HEK293 (cell line): Measurements from ENCODE around the gene PYCARD.
"Not testable (repeated sequence)": the region's sequence is repeated elsewhere in the genome, so short reads cannot be mapped to it uniquely, and the experiment has no call there.

Experiments
- REPIN1 ChIP-seq: fragments of 450-650 bp; formaldehyde crosslinking; IDR thresholded peaks from 2 replicates; pipeline ENCODE4 v1.5.1; 2017; ENCODE audit warnings: missing biosample characterization, missing genetic modification characterization, low read depth
- ZFP37 ChIP-seq: fragments of 450-650 bp; formaldehyde crosslinking; IDR thresholded peaks from 2 replicates; pipeline ENCODE4 v1.5.1; 2016; ENCODE audit warnings: missing biosample characterization, missing genetic modification characterization
- ZNF16 ChIP-seq: fragments of 450-650 bp; formaldehyde crosslinking; IDR thresholded peaks from 2 replicates; pipeline ENCODE4 v1.5.1; 2016; ENCODE audit warnings: low read depth, missing biosample characterization, missing genetic modification characterization
- ZNF202 ChIP-seq: fragments of 450-650 bp; formaldehyde crosslinking; IDR thresholded peaks from 2 replicates; pipeline ENCODE4 v1.5.1; 2016; ENCODE audit warnings: missing biosample characterization, missing genetic modification characterization, borderline replicate concordance
- TF ChIP-seq, protein P1 (sequence below): fragments of 450-650 bp; formaldehyde crosslinking; IDR thresholded peaks from 2 replicates; pipeline ENCODE4 v1.5.1; 2016; ENCODE audit warnings: missing biosample characterization, missing genetic modification characterization
- TF ChIP-seq, protein P2 (sequence below): fragments of 450-650 bp; formaldehyde crosslinking; IDR thresholded peaks from 2 replicates; pipeline ENCODE4 v1.5.1; 2016; ENCODE audit warnings: missing biosample characterization, missing genetic modification characterization

DNA sequence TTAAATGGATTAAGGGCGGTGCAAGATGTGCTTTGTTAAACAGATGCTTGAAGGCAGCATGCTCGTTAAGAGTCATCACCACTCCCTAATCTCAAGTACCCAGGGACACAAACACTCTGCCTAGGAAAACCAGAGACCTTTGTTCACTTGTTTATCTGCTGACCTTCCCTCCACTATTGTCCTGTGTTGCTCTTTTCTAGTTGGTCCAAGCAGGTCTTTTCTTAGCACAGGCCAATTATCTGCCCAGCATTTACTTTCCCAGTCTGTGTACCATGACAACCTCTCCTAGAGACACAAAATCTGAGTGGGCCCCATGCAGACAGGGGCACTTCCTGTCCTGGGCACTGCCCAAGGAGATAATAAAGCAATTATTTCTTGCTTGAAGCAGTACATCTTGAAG lies 32.5 kb downstream of the PYCARD start:
- TF ChIP-seq, protein P1, sequence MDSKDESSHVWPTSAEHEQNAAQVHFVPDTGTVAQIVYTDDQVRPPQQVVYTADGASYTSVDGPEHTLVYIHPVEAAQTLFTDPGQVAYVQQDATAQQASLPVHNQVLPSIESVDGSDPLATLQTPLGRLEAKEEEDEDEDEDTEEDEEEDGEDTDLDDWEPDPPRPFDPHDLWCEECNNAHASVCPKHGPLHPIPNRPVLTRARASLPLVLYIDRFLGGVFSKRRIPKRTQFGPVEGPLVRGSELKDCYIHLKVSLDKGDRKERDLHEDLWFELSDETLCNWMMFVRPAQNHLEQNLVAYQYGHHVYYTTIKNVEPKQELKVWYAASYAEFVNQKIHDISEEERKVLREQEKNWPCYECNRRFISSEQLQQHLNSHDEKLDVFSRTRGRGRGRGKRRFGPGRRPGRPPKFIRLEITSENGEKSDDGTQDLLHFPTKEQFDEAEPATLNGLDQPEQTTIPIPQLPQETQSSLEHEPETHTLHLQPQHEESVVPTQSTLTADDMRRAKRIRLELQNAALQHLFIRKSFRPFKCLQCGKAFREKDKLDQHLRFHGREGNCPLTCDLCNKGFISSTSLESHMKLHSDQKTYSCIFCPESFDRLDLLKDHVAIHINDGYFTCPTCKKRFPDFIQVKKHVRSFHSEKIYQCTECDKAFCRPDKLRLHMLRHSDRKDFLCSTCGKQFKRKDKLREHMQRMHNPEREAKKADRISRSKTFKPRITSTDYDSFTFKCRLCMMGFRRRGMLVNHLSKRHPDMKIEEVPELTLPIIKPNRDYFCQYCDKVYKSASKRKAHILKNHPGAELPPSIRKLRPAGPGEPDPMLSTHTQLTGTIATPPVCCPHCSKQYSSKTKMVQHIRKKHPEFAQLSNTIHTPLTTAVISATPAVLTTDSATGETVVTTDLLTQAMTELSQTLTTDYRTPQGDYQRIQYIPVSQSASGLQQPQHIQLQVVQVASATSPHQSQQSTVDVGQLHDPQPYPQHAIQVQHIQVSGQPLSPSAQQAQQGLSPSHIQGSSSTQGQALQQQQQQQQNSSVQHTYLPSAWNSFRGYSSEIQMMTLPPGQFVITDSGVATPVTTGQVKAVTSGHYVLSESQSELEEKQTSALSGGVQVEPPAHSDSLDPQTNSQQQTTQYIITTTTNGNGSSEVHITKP (tag by site-specific recombination), result not testable (repeated sequence)
- TF ChIP-seq, protein P2, sequence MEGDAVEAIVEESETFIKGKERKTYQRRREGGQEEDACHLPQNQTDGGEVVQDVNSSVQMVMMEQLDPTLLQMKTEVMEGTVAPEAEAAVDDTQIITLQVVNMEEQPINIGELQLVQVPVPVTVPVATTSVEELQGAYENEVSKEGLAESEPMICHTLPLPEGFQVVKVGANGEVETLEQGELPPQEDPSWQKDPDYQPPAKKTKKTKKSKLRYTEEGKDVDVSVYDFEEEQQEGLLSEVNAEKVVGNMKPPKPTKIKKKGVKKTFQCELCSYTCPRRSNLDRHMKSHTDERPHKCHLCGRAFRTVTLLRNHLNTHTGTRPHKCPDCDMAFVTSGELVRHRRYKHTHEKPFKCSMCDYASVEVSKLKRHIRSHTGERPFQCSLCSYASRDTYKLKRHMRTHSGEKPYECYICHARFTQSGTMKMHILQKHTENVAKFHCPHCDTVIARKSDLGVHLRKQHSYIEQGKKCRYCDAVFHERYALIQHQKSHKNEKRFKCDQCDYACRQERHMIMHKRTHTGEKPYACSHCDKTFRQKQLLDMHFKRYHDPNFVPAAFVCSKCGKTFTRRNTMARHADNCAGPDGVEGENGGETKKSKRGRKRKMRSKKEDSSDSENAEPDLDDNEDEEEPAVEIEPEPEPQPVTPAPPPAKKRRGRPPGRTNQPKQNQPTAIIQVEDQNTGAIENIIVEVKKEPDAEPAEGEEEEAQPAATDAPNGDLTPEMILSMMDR (tag by site-specific recombination), result not testable (repeated sequence)
- TF ChIP-seq ZNF202; REPIN1 (tag by site-specific recombination); ZNF16 (tag by site-specific recombination); ZFP37 (tag by site-specific recombination): not testable (repeated sequence)
